HEK293 (cell line): Measurements from ENCODE around the gene MCTP1.

ENCODE experiments used
- CTCF ChIA-PET: fragments of 350-600 bp; formaldehyde crosslinking; extraction: SDS; loops from one replicate; lab custom pipeline; 2021; ENCODE audit warnings: antibody characterized with exemption; lab: Yijun Ruan, JAX
- POLR2A ChIA-PET: fragments of 300-600 bp; formaldehyde crosslinking; extraction: SDS; loops from one replicate; lab custom pipeline; 2020; ENCODE audit warnings: antibody characterized with exemption, inconsistent platforms; lab: Yijun Ruan, JAX
- H3K27ac ChIP-seq: fragments of 200-500 bp; sonication (Bioruptor generic); 2 replicates; pipeline ENCODE4 v1.5.1; 2014; ENCODE audit warnings: low read depth, low read length, control low read depth, inconsistent platforms; ENCODE audit errors: extremely low read depth
- H3K36me3 ChIP-seq, 2 experiments: fragments of 200-500 bp in 1 of 2; sonication (Bioruptor generic) in 1 of 2; 1 replicate in 1 of 2; 2 replicates in 1 of 2; pipeline ENCODE4 v1.5.1; 2014 to 2017; ENCODE audit warnings: inconsistent platforms in 2 of 2, low read length in 2 of 2; ENCODE audit not compliant: control insufficient read depth in 2 of 2, insufficient read depth in 1 of 2
- H3K4me1 ChIP-seq: fragments of 200-500 bp; sonication (Bioruptor generic); 2 replicates; pipeline ENCODE4 v1.5.1; 2014; ENCODE audit warnings: mild to moderate bottlenecking, low read length, inconsistent platforms; ENCODE audit not compliant: control insufficient read depth, insufficient read depth
- H3K4me3 ChIP-seq: 2 replicates; pipeline ENCODE4 v1.5.1; 2011; ENCODE audit warnings: low read depth, mild to moderate bottlenecking, control low read depth, low read length, moderate library complexity
- H3K9me3 ChIP-seq: fragments of 200-500 bp; sonication (Bioruptor generic); 2 replicates; pipeline ENCODE4 v1.5.1; 2014; ENCODE audit warnings: low read depth, low read length, inconsistent platforms; ENCODE audit not compliant: control insufficient read depth, insufficient read depth
- KLF17 ChIP-seq: fragments of 450-650 bp; formaldehyde crosslinking; IDR thresholded peaks from 2 replicates; pipeline ENCODE4 v1.5.1; 2016; ENCODE audit warnings: missing biosample characterization, missing genetic modification characterization
- KLF8 ChIP-seq: fragments of 450-650 bp; formaldehyde crosslinking; IDR thresholded peaks from 2 replicates; pipeline ENCODE4 v1.5.1; 2016; ENCODE audit warnings: missing biosample characterization, missing genetic modification characterization
- MYNN ChIP-seq: fragments of 450-650 bp; formaldehyde crosslinking; IDR thresholded peaks from 2 replicates; pipeline ENCODE4 v1.5.1; 2016; ENCODE audit warnings: missing biosample characterization, missing genetic modification characterization, borderline replicate concordance
- REST ChIP-seq: fragments of 450-650 bp; formaldehyde crosslinking; IDR thresholded peaks from 2 replicates; pipeline ENCODE4 v1.5.1; 2016; ENCODE audit warnings: missing biosample characterization, missing genetic modification characterization
- SP2 ChIP-seq: fragments of 450-650 bp; formaldehyde crosslinking; IDR thresholded peaks from 2 replicates; pipeline ENCODE4 v1.5.1; 2016; ENCODE audit warnings: missing biosample characterization, missing genetic modification characterization
- TSHZ1 ChIP-seq: fragments of 450-650 bp; formaldehyde crosslinking; IDR thresholded peaks from 2 replicates; pipeline ENCODE4 v1.5.1; 2016; ENCODE audit warnings: missing biosample characterization, missing genetic modification characterization, borderline replicate concordance
- ZBTB17 ChIP-seq: fragments of 450-650 bp; formaldehyde crosslinking; IDR thresholded peaks from 2 replicates; pipeline ENCODE4 v1.5.1; 2016; ENCODE audit warnings: missing biosample characterization, missing genetic modification characterization
- ZBTB7A ChIP-seq: fragments of 450-650 bp; formaldehyde crosslinking; IDR thresholded peaks from 2 replicates; pipeline ENCODE4 v1.5.1; 2016; ENCODE audit warnings: low read depth, missing biosample characterization, missing genetic modification characterization
- ZFP69B ChIP-seq: fragments of 450-650 bp; formaldehyde crosslinking; IDR thresholded peaks from 2 replicates; pipeline ENCODE4 v1.5.1; 2016; ENCODE audit warnings: missing biosample characterization, missing genetic modification characterization
- ZNF114 ChIP-seq: fragments of 450-650 bp; formaldehyde crosslinking; IDR thresholded peaks from 2 replicates; pipeline ENCODE4 v1.5.0; 2017; ENCODE audit warnings: missing biosample characterization, missing genetic modification characterization
- ZNF214 ChIP-seq: fragments of 450-650 bp; formaldehyde crosslinking; IDR thresholded peaks from 2 replicates; pipeline ENCODE4 v1.5.1; 2017; ENCODE audit warnings: missing biosample characterization, mild to moderate bottlenecking, missing genetic modification characterization, borderline replicate concordance
- ZNF266 ChIP-seq: fragments of 450-650 bp; formaldehyde crosslinking; IDR thresholded peaks from 2 replicates; pipeline ENCODE4 v1.5.1; 2016; ENCODE audit warnings: missing biosample characterization, missing genetic modification characterization, low read depth
- ZNF404 ChIP-seq: fragments of 450-650 bp; formaldehyde crosslinking; IDR thresholded peaks from 2 replicates; pipeline ENCODE4 v1.5.1; 2017; ENCODE audit warnings: missing biosample characterization, missing genetic modification characterization
- ZNF416 ChIP-seq: fragments of 450-650 bp; formaldehyde crosslinking; IDR thresholded peaks from 2 replicates; pipeline ENCODE4 v1.5.1; 2016; ENCODE audit warnings: missing biosample characterization, missing genetic modification characterization
- ZNF514 ChIP-seq: fragments of 450-650 bp; formaldehyde crosslinking; IDR thresholded peaks from 2 replicates; pipeline ENCODE4 v1.5.1; 2016; ENCODE audit warnings: missing biosample characterization, missing genetic modification characterization
- ZNF623 ChIP-seq: fragments of 450-650 bp; formaldehyde crosslinking; IDR thresholded peaks from 2 replicates; pipeline ENCODE4 v1.5.1; 2016; ENCODE audit warnings: missing biosample characterization, missing genetic modification characterization
- TF ChIP-seq, protein P1 (sequence below): fragments of 450-650 bp; formaldehyde crosslinking; IDR thresholded peaks from 2 replicates; pipeline ENCODE4 v1.5.1; 2016; ENCODE audit warnings: missing biosample characterization, missing genetic modification characterization, low read depth

Gene MCTP1

GRCh38 chr5:95159603-95160002, 125.3 kb downstream of the MCTP1 start (continued):
- no peak for TF ChIP-seq ZFP69B
- no peak for TF ChIP-seq ZNF214 (tag by site-specific recombination)
- no peak for TF ChIP-seq REST (tag by site-specific recombination)
- TF ChIP-seq ZNF514 (tag by site-specific recombination) = no peak
- TF ChIP-seq ZNF404 (tag by site-specific recombination) = no peak
- TF ChIP-seq, protein P1, sequence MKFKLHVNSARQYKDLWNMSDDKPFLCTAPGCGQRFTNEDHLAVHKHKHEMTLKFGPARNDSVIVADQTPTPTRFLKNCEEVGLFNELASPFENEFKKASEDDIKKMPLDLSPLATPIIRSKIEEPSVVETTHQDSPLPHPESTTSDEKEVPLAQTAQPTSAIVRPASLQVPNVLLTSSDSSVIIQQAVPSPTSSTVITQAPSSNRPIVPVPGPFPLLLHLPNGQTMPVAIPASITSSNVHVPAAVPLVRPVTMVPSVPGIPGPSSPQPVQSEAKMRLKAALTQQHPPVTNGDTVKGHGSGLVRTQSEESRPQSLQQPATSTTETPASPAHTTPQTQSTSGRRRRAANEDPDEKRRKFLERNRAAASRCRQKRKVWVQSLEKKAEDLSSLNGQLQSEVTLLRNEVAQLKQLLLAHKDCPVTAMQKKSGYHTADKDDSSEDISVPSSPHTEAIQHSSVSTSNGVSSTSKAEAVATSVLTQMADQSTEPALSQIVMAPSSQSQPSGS (tag by site-specific recombination) = no peak
- TF ChIP-seq ZBTB7A (tag by site-specific recombination) = no peak
- no peak for TF ChIP-seq ZNF114 (tag by site-specific recombination)
- no peak for TF ChIP-seq TSHZ1 (tag by site-specific recombination)

DNA sequence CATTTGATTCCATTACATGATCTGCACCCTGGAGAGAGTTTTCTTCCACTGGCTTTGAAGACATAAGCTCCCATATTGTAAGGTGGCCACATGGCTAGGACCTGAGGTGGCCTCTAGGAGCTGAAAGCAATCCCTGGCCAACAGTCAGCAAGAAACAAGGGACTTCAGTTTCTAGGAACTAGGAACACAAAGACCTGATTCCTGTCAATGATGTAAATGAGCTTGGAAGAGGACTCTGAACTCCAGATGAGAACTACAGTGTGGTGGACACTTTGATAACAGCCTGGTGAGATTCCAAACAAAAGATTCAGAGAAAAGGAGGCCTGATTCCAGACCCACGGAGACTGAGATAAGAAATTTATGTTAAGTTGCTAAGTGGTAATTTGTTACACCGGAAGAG, 129.0 kb downstream of the MCTP1 start:
- Histone ChIP-seq H3K9me3 (no peaks in the 10 kb centered on the region), H3K36me3 (no peaks in the 10 kb centered on the region), H3K27ac (no peak overlapping the region), H3K4me3 (no peak overlapping the region), H3K4me1 (no peaks in the 10 kb centered on the region)
- ChIA-PET POLR2A (no interaction called here), CTCF (interaction anchor here (0.5 to 1.0 kb wide), 2 partner anchors 16 to 24 kb away, joined by 3 to 4 read pairs; no protein-coding TSS in a partner anchor)
- TF ChIP-seq ZNF266 (no peak), SP2 (tag by site-specific recombination) (no peak), ZNF623 (tag by site-specific recombination) (no peak), ZNF416 (tag by site-specific recombination) (no peak), ZBTB17 (no peak), MYNN (no peak), KLF8 (no peak), KLF17 (tag by site-specific recombination) (no peak)
